ENCODE results near the gene ZIC4.

The ZIC4 gene

GRCh38 chr3:147389717-147390116 is 16.6 kb downstream of the ZIC4 start:
- DNase-seq = no peak

- no peak for DNase-seq
These were observed 17.4 kb downstream of the ZIC4 start for GRCh38 chr3:147388700-147389580.

GRCh38 chr3:147387885-147388699 is 18.3 kb downstream of the ZIC4 start:
- no peak for DNase-seq

- no peak for DNase-seq
These were observed 19.0 kb downstream of the ZIC4 start for GRCh38 chr3:147387291-147387884.

GRCh38 chr3:147385059-147386012 is 21.0 kb downstream of the ZIC4 start:
- no peak for DNase-seq

- DNase-seq = no peak
These were observed 21.9 kb downstream of the ZIC4 start for GRCh38 chr3:147384210-147385058.

- no peak for DNase-seq
These were observed 22.7 kb downstream of the ZIC4 start for GRCh38 chr3:147383617-147384016.

GRCh38 chr3:147381596-147381995 is 24.7 kb downstream of the ZIC4 start:
- no peak for DNase-seq

GRCh38 chr3:147380977-147381376 is 25.4 kb downstream of the ZIC4 start:
- no peak for DNase-seq

- DNase-seq = no peak
These were observed 25.9 kb downstream of the ZIC4 start for GRCh38 chr3:147380387-147380951.

- DNase-seq = no peak
These were observed 26.7 kb downstream of the ZIC4 start for GRCh38 chr3:147379651-147380050.

- no peak for DNase-seq
These were observed 28.7 kb downstream of the ZIC4 start for GRCh38 chr3:147377412-147378367.

GRCh38 chr3:147373301-147373700 is 33.0 kb downstream of the ZIC4 start:
- DNase-seq = no peak

GRCh38 chr3:147372525-147373027 is 33.8 kb downstream of the ZIC4 start:
- no peak for DNase-seq

- DNase-seq = no peak
These were observed 34.5 kb downstream of the ZIC4 start for GRCh38 chr3:147371771-147372340.

- no peak for DNase-seq
These were observed 35.2 kb downstream of the ZIC4 start for GRCh38 chr3:147371140-147371539.

- DNase-seq = no peak
These were observed 36.0 kb downstream of the ZIC4 start for GRCh38 chr3:147370349-147370748.

GRCh38 chr3:147369661-147370123 is 36.7 kb downstream of the ZIC4 start:
- no peak for DNase-seq

- DNase-seq = no peak
These were observed 37.1 kb downstream of the ZIC4 start for GRCh38 chr3:147369231-147369630.
